Hepatocyte (in vitro differentiated cells): Measurements from ENCODE around the gene HBQ1.

ENCODE experiments used
- CTCF ChIP-seq: fragments of 200-600 bp; sonication (generic); IDR thresholded peaks from 2 replicates; pipeline ENCODE4 v1.5.1; 2016; ENCODE audit warnings: antibody characterized with exemption, mild to moderate bottlenecking; ENCODE audit not compliant: poor library complexity
- EZH2 ChIP-seq: fragments of 200-600 bp; sonication (generic); IDR thresholded peaks from 2 replicates; pipeline ENCODE4 v1.6.1; 2016; ENCODE audit warnings: antibody characterized with exemption, mild to moderate bottlenecking, borderline replicate concordance
- EZH2phosphoT487 ChIP-seq: fragments of 200-600 bp; sonication (generic); IDR thresholded peaks from one replicate; pipeline ENCODE4 v1.6.1; 2018; ENCODE audit warnings: antibody characterized with exemption, mild to moderate bottlenecking, low read depth, moderate library complexity; ENCODE audit not compliant: unreplicated experiment, severe bottlenecking

DNA sequence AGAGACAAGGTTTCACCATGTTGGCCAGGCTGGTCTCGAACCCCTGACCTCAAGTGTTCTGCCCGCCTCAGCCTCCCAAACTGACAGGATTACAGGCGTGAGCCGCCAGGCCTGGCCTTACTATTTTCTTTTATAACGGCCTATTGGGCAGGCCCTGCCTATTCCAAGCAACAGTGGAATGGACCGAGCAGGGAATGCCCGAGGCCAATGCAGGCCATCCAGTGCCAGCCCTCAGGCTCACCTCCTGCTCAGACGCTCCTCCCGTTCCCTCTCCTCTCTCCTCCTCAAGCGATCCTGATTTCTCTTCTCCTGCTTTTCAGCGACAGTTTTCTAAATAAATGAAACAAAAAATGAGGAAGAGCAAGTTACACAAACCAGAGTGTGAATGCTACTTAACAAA lies 12.4 kb downstream of the HBQ1 start:
- TF ChIP-seq CTCF (no peak), EZH2phosphoT487 (no peak), EZH2 (no peak)
